Diencephalon (tissue), 1 donor: ENCODE measurements around the gene CNGA4. TPM values are rescaled to one million over a fixed set of nuclear protein-coding genes. Genes with fewer than 3 reads are reported as not detected.

Source experiments
- total RNA-seq: library from RNA; depleted of rRNA; stranded (reverse); fragments of >200 nt; gene quantifications from one replicate; pipeline ENCODE4 v1.2.3, GENCODE V29; 2014

CNGA4 gene
- total RNA-seq, result 0.23 TPM

DNA sequence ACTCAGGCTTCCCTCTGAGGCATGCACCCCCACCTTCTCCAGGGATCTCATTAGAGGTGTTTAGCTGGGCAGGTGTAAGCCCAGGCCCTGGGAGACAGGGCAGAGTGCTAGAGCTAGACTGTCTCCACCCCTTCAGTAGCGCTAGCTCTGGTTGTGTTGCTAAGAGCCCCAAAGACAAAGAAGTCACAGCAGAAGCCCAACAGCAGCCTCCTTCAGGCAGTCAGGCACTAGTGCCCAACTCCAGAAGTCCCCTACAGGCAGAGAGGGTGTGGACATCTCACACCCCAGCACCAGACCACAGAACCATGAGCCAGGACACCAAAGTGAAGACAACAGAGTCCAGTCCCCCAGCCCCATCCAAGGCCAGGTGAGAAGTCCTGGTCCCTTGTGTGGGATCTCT lies at the start of gene CNGA4:
CNGA4 (plus strand) TSS at position 188 of the 400 bp plus-strand sequence; CDS start at position 306, 118 bp downstream.

GRCh38 chr11:6199174-6199810 lies 39.6 kb upstream of the CNGA4 start, which contains the start of gene OR52W1:
Gene OR52W1 (plus strand): TSS chr11:6199224. CDS start chr11:6199224, 0 bp downstream.

GRCh38 chr11:6205366-6205765 lies 33.5 kb upstream of the CNGA4 start, which contains the start of gene C11orf42:
Gene C11orf42 (plus strand): TSS chr11:6205557. CDS start chr11:6205616, 59 bp downstream.

DNA sequence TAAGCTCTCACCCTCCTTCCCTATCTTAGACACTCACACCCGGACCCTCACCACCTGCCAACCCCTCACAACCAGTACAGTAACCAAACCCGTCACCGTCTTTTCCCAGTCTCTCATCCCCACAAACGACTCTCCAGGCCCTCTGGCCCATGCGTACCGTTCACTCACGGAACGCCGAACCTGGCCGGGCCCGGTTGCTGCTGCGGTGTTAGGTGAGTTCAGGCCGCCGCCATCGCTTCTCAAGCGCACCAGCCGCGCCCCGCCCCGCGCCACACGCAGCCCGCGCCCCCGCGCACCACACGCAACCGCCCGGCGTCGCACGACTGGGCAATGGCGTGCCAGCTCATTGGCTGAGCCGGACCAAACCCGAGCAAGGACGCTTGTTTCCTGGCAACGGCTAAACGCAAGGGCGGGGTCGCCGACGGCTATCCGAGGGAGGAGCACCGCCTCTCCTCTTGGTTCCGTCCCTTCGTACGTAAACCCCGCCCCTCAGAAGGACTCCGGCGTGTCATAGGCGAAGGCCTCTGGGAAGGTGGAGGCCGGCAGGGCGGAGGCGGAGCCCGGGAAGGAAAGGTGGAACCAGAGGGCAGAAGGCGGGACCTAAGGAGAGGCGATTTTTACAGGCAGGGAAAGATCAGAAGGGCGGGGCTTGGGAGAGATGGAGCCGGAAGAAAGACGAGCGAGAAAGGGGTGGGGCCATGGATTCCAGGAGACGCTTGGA lies 4.3 kb upstream of the CNGA4 start, which contains the start of gene FHIP1B:
FHIP1B (minus strand) TSS at position 250 of the 721 bp plus-strand sequence. CDS start 10,120 bp downstream, outside the sequence.

Other genes with a start within 250 kb of the CNGA4 start
- not detected for gene OR56A4, start 232.1 kb upstream of the CNGA4 start, total RNA-seq
- 0.23 TPM for gene OR56A1, start 208.3 kb upstream of the CNGA4 start, total RNA-seq
- not detected for gene OR56B4, start 131.4 kb upstream of the CNGA4 start, total RNA-seq
- not detected for gene OR52B2, start 68.8 kb upstream of the CNGA4 start, total RNA-seq
- not detected for gene OR52W1, start 39.9 kb upstream of the CNGA4 start, total RNA-seq
- gene C11orf42, start 33.5 kb upstream of the CNGA4 start, total RNA-seq, result not detected
- gene FHIP1B, start 4.5 kb upstream of the CNGA4 start, total RNA-seq, result 16.1 TPM
- 2.5 TPM for gene CCKBR, start 20.7 kb downstream of the CNGA4 start, total RNA-seq
- gene CAVIN3, start 81.4 kb downstream of the CNGA4 start, total RNA-seq, result 2.5 TPM
- gene SMPD1, start 151.4 kb downstream of the CNGA4 start, total RNA-seq, result 15.0 TPM
- gene APBB1, start 180.0 kb downstream of the CNGA4 start, total RNA-seq, result 266 TPM
- 2.1 TPM for gene HPX, start 201.9 kb downstream of the CNGA4 start, total RNA-seq
- 48.4 TPM for gene TRIM3, start 234.9 kb downstream of the CNGA4 start, total RNA-seq
- 37.6 TPM for gene ARFIP2, start 242.2 kb downstream of the CNGA4 start, total RNA-seq
- gene TIMM10B, start 242.4 kb downstream of the CNGA4 start, total RNA-seq, result 27.2 TPM